ENCODE data around the gene C1orf21. TPM values are rescaled to one million over a fixed set of nuclear protein-coding genes. Genes with fewer than 3 reads are reported as not detected.

C1orf21 gene
- total RNA-seq, 2 donors from 2014 or later, result 68.1 to 81.1 TPM

DNA sequence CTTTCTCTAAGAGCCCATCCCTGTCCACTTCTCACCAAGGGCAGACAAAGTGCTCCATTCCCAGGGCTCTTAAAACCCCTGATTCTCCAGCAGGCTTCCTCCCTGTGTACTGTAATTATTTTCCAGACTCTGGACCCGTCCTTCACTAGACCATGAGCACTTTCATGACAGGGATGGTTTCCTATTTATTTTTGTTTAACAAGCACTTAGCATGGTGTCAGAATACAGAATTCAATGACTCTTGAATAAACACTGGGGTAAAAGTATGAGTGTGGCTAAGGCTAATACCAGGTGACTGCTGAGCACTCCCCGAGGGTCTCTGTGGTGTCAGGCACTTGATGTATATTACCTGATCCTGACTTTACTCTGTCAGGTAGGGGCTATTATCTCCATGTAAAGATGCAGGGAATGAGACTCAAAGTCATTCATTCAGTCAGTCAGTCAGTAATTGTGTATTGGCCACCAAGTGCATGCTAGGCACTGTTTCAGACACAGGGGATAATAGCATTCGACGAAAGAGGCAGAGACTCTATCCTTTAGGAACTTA is 47.2 kb downstream of the C1orf21 start:
- no peak overlapping the region for H3K9ac ChIP-seq (ENCODE audit: low read depth in 2 of 2, low read length in 2 of 2)
- H3K36me3 ChIP-seq, result no peaks in the 10 kb centered on the region
- no peak overlapping the region for H3K27ac ChIP-seq
- H3K9me3 ChIP-seq, result no peaks in the 10 kb centered on the region
- TF ChIP-seq CTCF (IDR thresholded peaks at IDR 0.05), result no peak
- no peaks in the 10 kb centered on the region for H3K27me3 ChIP-seq
- DNase-seq, result no peak
- peaks cover 4% of the 10 kb centered on the region for H3K4me1 ChIP-seq
- no peak overlapping the region for H3K4me3 ChIP-seq
- intact Hi-C loops (cut with DNase I), result no loop called here

GRCh38 chr1:184437291-184437690 is 50.5 kb downstream of the C1orf21 start:
- intact Hi-C loops (cut with DNase I), result no loop called here
- peak; percentile 86 for DNase-seq
- no peak overlapping the region for H3K9ac ChIP-seq (ENCODE audit: low read depth in 2 of 2, low read length in 2 of 2)
- H3K4me3 ChIP-seq, result no peak overlapping the region
- no peaks in the 10 kb centered on the region for H3K9me3 ChIP-seq
- H3K36me3 ChIP-seq, result no peaks in the 10 kb centered on the region
- no peaks in the 10 kb centered on the region for H3K27me3 ChIP-seq
- peaks cover 6% of the 10 kb centered on the region for H3K4me1 ChIP-seq
- no peak for TF ChIP-seq CTCF (IDR thresholded peaks at IDR 0.05)
- peak overlapping the region; percentile 31 for H3K27ac ChIP-seq

GRCh38 chr1:184438363-184438762 is 51.5 kb downstream of the C1orf21 start:
- TF ChIP-seq CTCF (IDR thresholded peaks at IDR 0.05), result no peak
- Histone ChIP-seq H3K9me3 (no peaks in the 10 kb centered on the region), H3K9ac (ENCODE audit: low read depth in 2 of 2, low read length in 2 of 2) (no peak overlapping the region), H3K4me3 (no peak overlapping the region), H3K27me3 (no peaks in the 10 kb centered on the region), H3K27ac (no peak overlapping the region), H3K36me3 (no peaks in the 10 kb centered on the region), H3K4me1 (peaks cover 8% of the 10 kb centered on the region)
- no peak for DNase-seq
- intact Hi-C loops (cut with DNase I), result no loop called here

GRCh38 chr1:184442260-184442659 is 55.4 kb downstream of the C1orf21 start:
- intact Hi-C loops (cut with DNase I), result no loop called here
- TF ChIP-seq CTCF (IDR thresholded peaks at IDR 0.05), result no peak

DNA sequence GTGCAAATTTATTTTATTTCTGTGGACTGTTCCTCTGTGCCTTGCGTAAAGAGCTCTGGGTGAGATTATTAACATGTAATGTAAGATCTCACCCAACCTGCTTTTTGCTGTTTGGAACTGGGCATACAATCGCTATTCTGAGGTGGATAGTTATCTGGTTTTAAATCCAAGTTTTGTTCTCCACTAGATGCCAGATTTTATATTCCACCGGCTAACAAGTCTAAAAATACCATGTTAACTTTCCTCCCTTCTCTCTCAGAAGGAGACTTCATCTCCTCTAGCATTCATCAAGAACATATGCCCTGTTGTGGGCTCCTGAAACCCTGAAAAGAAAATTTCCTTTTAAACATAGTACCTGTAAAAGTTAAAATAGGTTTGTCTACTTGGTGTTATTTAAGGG is 56.4 kb downstream of the C1orf21 start:
- H3K4me1 ChIP-seq, result peaks cover 4% of the 10 kb centered on the region
- H3K9me3 ChIP-seq, result no peaks in the 10 kb centered on the region
- no peaks in the 10 kb centered on the region for H3K36me3 ChIP-seq
- H3K27ac ChIP-seq, result no peak overlapping the region
- TF ChIP-seq CTCF (IDR thresholded peaks at IDR 0.05), result no peak
- intact Hi-C loops (cut with DNase I), result no loop called here
- no peak for DNase-seq
- H3K27me3 ChIP-seq, result no peaks in the 10 kb centered on the region
- no peak overlapping the region for H3K9ac ChIP-seq (ENCODE audit: low read depth in 2 of 2, low read length in 2 of 2)
- no peak overlapping the region for H3K4me3 ChIP-seq

More at GRCh38 chr1:184442260-184442659, 55.4 kb downstream of the C1orf21 start:
- Histone ChIP-seq H3K27me3 (no peaks in the 10 kb centered on the region), H3K4me3 (no peak overlapping the region), H3K36me3 (no peaks in the 10 kb centered on the region), H3K9ac (ENCODE audit: low read depth in 2 of 2, low read length in 2 of 2) (peak overlapping the region in 1 of 2 donors; percentile 21), H3K9me3 (no peaks in the 10 kb centered on the region), H3K27ac (no peak overlapping the region), H3K4me1 (peaks cover 4% of the 10 kb centered on the region)
- DNase-seq, result no peak
